H1 (cell line): ENCODE measurements around the gene YRDC. TPM values are rescaled to one million over a fixed set of nuclear protein-coding genes. Genes with fewer than 3 reads are reported as not detected.

Experiments used
- CTCF ChIA-PET: fragments of 300-600 bp; sonication (Branson Sonifier 250); formaldehyde crosslinking; loops from one replicate; lab custom pipeline; 2021; ENCODE audit not compliant: partially characterized antibody; lab: Charles Lee
- POLR2A ChIA-PET: fragments of 300-600 bp; sonication (Branson Sonifier 250); formaldehyde crosslinking; loops from one replicate; lab custom pipeline; 2021; ENCODE audit warnings: inconsistent platforms; ENCODE audit not compliant: partially characterized antibody; lab: Charles Lee
- DNase-seq, 2 experiments: peaks; one replicate each; pipeline versions ENCODE4 v3.0.0 to v3.0.0-alpha.2; 2010 to 2022; ENCODE audit warnings: low spot score in 2 of 2, low read depth in 1 of 2, mixed read lengths in 1 of 2
- FAIRE-seq: peaks from 2 replicates; lab custom pipeline; 2011; peaks lifted over from hg19 to GRCh38; lab: Jason Lieb, UNC
- H2AFZ ChIP-seq: 2 replicates; pipeline ENCODE4 v1.8.1; 2012; ENCODE audit warnings: low read length, inconsistent platforms
- H2AK5ac ChIP-seq: 2 replicates; pipeline ENCODE4 v1.6.1; 2013; ENCODE audit warnings: low read depth, low read length
- H2BK120ac ChIP-seq: replicated peaks from 2 replicates; pipeline ENCODE3; 2013; ENCODE audit warnings: low read depth, low read length, inconsistent platforms
- H2BK12ac ChIP-seq: 2 replicates; pipeline ENCODE4 v1.6.1; 2013; ENCODE audit warnings: low read depth, low read length
- H2BK15ac ChIP-seq: 2 replicates; pipeline ENCODE4 v1.6.1; 2013; ENCODE audit warnings: low read length
- H2BK20ac ChIP-seq: 2 replicates; pipeline ENCODE4 v1.6.1; 2013; ENCODE audit warnings: low read length
- H2BK5ac ChIP-seq: 2 replicates; pipeline ENCODE4 v1.6.1; 2013; ENCODE audit warnings: low read depth, low read length
- H3K14ac ChIP-seq: 2 replicates; pipeline ENCODE4 v1.6.1; 2013; ENCODE audit warnings: inconsistent platforms; ENCODE audit not compliant: insufficient read length
- H3K18ac ChIP-seq: 2 replicates; pipeline ENCODE4 v1.6.1; 2013; ENCODE audit warnings: low read length; ENCODE audit errors: extremely low read depth
- H3K23ac ChIP-seq: 2 replicates; pipeline ENCODE4 v1.6.1; 2013; ENCODE audit warnings: inconsistent platforms; ENCODE audit not compliant: insufficient read length
- H3K23me2 ChIP-seq: 2 replicates; pipeline ENCODE4 v1.6.1; 2013; ENCODE audit warnings: low read depth, low read length
- H3K27ac ChIP-seq: 2 replicates; pipeline ENCODE4 v1.6.1; 2011; ENCODE audit warnings: low read depth, low read length, inconsistent platforms
- H3K27me3 ChIP-seq, 4 experiments: replicated peaks in 1 of 4; 1 replicate in 1 of 4; 2 replicates in 3 of 4; pipeline versions ENCODE4 v1.6.1 to v1.8.1; 2011 to 2013; ENCODE audit warnings: low read length in 3 of 4, mild to moderate bottlenecking in 3 of 4, inconsistent platforms in 2 of 4, mixed read lengths in 2 of 4, moderate library complexity in 1 of 4; ENCODE audit not compliant: control insufficient read depth in 3 of 4, insufficient read depth in 3 of 4; ENCODE audit errors: extremely low read depth in 1 of 4
- H3K36me3 ChIP-seq, 4 experiments: 2 replicates each; pipeline versions ENCODE4 v1.6.1 to v1.8.1; 2011 to 2013; ENCODE audit warnings: mild to moderate bottlenecking in 4 of 4, low read length in 3 of 4, moderate library complexity in 2 of 4, control low read depth in 1 of 4, inconsistent platforms in 1 of 4; ENCODE audit not compliant: insufficient read depth in 4 of 4, control insufficient read depth in 2 of 4
- H3K4ac ChIP-seq: replicated peaks from 2 replicates; pipeline ENCODE3; 2013; ENCODE audit warnings: low read length, low read depth, mixed read lengths, inconsistent platforms; ENCODE audit not compliant: insufficient read length
- H3K4me1 ChIP-seq, 4 experiments: replicated peaks in 1 of 4; 1 replicate in 1 of 4; 2 replicates in 3 of 4; pipeline versions ENCODE4 v1.6.1 to v1.8.1; 2011 to 2013; ENCODE audit warnings: low read length in 3 of 4, inconsistent platforms in 2 of 4, mixed read lengths in 1 of 4; ENCODE audit not compliant: insufficient read depth in 4 of 4, control insufficient read depth in 3 of 4
- H3K4me2 ChIP-seq, 2 experiments: 2 replicates each; pipeline versions ENCODE4 v1.6.1 to v1.8.1; 2011 to 2013; ENCODE audit warnings: low read depth in 2 of 2, low read length in 2 of 2, control low read depth in 1 of 2, inconsistent platforms in 1 of 2, mild to moderate bottlenecking in 1 of 2; ENCODE audit not compliant: insufficient read depth in 1 of 2
- H3K4me3 ChIP-seq, 4 experiments: fragments of 200-600, 300-600 bp in 1 of 4; sonication (generic), shearing (Covaris generic), sonication (Bioruptor Twin) in 1 of 4; 2 replicates each; pipeline versions ENCODE4 v1.5.1 to v1.8.1; 2011 to 2016; ENCODE audit warnings: low read length in 4 of 4, low read depth in 3 of 4, control low read depth in 2 of 4, inconsistent platforms in 2 of 4, mild to moderate bottlenecking in 2 of 4, mixed read lengths in 1 of 4, moderate library complexity in 1 of 4; ENCODE audit not compliant: insufficient read depth in 2 of 4; ENCODE audit errors: extremely low read depth in 1 of 4
- H3K56ac ChIP-seq: replicated peaks from 2 replicates; pipeline ENCODE3; 2013; ENCODE audit warnings: low read depth, mild to moderate bottlenecking, mixed read lengths, low read length, inconsistent platforms; ENCODE audit not compliant: insufficient read length
- H3K79me1 ChIP-seq: 2 replicates; pipeline ENCODE4 v1.6.1; 2013; ENCODE audit warnings: low read depth, low read length, control low read depth
- H3K79me2 ChIP-seq, 2 experiments: 2 replicates each; pipeline versions ENCODE4 v1.6.1 to v1.8.1; 2012 to 2013; ENCODE audit warnings: low read length in 2 of 2, mild to moderate bottlenecking in 2 of 2, inconsistent platforms in 1 of 2; ENCODE audit not compliant: insufficient read depth in 2 of 2, control insufficient read depth in 1 of 2
- H3K9ac ChIP-seq, 4 experiments: replicated peaks in 1 of 4; 1 replicate in 1 of 4; 2 replicates in 3 of 4; pipeline versions ENCODE4 v1.6.1 to v1.8.1; 2011 to 2013; ENCODE audit warnings: low read depth in 3 of 4, low read length in 3 of 4, control low read depth in 2 of 4, mild to moderate bottlenecking in 2 of 4, moderate library complexity in 2 of 4, inconsistent platforms in 1 of 4; ENCODE audit errors: extremely low read depth in 1 of 4
- H3K9me3 ChIP-seq, 2 experiments: 2 replicates each; pipeline versions ENCODE4 v1.6.1 to v1.8.1; 2012 to 2013; ENCODE audit warnings: mild to moderate bottlenecking in 2 of 2, moderate library complexity in 2 of 2, control low read depth in 1 of 2, inconsistent platforms in 1 of 2, low read depth in 1 of 2, low read length in 1 of 2, mixed read lengths in 1 of 2; ENCODE audit not compliant: insufficient read depth in 2 of 2
- H4K20me1 ChIP-seq, 2 experiments: replicated peaks in 1 of 2; 2 replicates each; pipeline versions ENCODE3 to v1.8.1; 2011 to 2013; ENCODE audit warnings: inconsistent platforms in 2 of 2, low read length in 2 of 2, mild to moderate bottlenecking in 1 of 2; ENCODE audit not compliant: insufficient read depth in 2 of 2, control insufficient read depth in 1 of 2
- H4K5ac ChIP-seq: 2 replicates; pipeline ENCODE4 v1.6.1; 2013; ENCODE audit warnings: low read length, low read depth, mixed read lengths, inconsistent platforms; ENCODE audit not compliant: insufficient read length
- H4K8ac ChIP-seq: 2 replicates; pipeline ENCODE4 v1.8.0; 2013; ENCODE audit warnings: mild to moderate bottlenecking, moderate library complexity, low read length, inconsistent platforms; ENCODE audit not compliant: insufficient read depth; ENCODE audit errors: extremely low read depth
- H4K91ac ChIP-seq: replicated peaks from 2 replicates; pipeline ENCODE3; 2013; ENCODE audit warnings: low read length, mixed read lengths, inconsistent platforms; ENCODE audit not compliant: insufficient read length
- CHD1 ChIP-seq: IDR thresholded peaks from 2 replicates; pipeline ENCODE4 v1.6.1; 2012; ENCODE audit warnings: low read depth, low read length, improper control_type of control experiment
- GABPA ChIP-seq: IDR thresholded peaks from 2 replicates; pipeline ENCODE4 v1.6.1; 2011; ENCODE audit warnings: mild to moderate bottlenecking, low read length, moderate library complexity, borderline replicate concordance; ENCODE audit not compliant: insufficient read depth
- HDAC6 ChIP-seq: IDR thresholded peaks from one replicate; pipeline ENCODE4 v1.7.1; 2012; ENCODE audit warnings: low read depth, mild to moderate bottlenecking, inconsistent platforms, low read length, moderate library complexity
- KDM1A ChIP-seq: fragments of 200-600, 300-600 bp; sonication (generic); IDR thresholded peaks from 2 replicates; pipeline ENCODE4 v1.7.1; 2016; ENCODE audit warnings: mild to moderate bottlenecking, low read length, borderline replicate concordance
- KDM4A ChIP-seq: IDR thresholded peaks from one replicate; pipeline ENCODE4 v1.7.1; 2012; ENCODE audit warnings: low read depth, mild to moderate bottlenecking, moderate library complexity, low read length, inconsistent platforms; ENCODE audit not compliant: severe bottlenecking
- NRF1 ChIP-seq: IDR thresholded peaks from 2 replicates; pipeline ENCODE4 v1.6.1; 2011; ENCODE audit warnings: mild to moderate bottlenecking, low read depth, low read length, improper control_type of control experiment
- TCF12 ChIP-seq: IDR thresholded peaks from 2 replicates; pipeline ENCODE4 v1.6.1; 2011; ENCODE audit warnings: low read depth, mild to moderate bottlenecking, low read length
- USF2 ChIP-seq: IDR thresholded peaks from 2 replicates; pipeline ENCODE4 v1.6.1; 2011; ENCODE audit warnings: low read length, improper control_type of control experiment
- polyA plus RNA-seq, 7 experiments: library from polyadenylated mRNA; depleted of rRNA in 3 of 7; stranded (reverse) in 5 of 7; unstranded in 2 of 7; fragments of >200 nt in 5 of 7; fragments of 200-250 nt in 2 of 7; gene quantifications; 1 replicate in 5 of 7; 2 replicates in 1 of 7; 4 replicates in 1 of 7; pipeline versions ENCODE4 v1.2.1 to v1.2.3, GENCODE V29; 2011 to 2013; ENCODE audit warnings: missing spikeins in 2 of 7, mixed read lengths in 2 of 7
- total RNA-seq: library from RNA; stranded (reverse); fragmentation: NEBNext Ultra II Directional; extraction: Animal tissue kit (Norgen Biotek cat#: 25700); gene quantifications from 2 replicates; pipeline ENCODE4 v1.2.1, GENCODE V29; 2021
- TF ChIP-seq, protein P1 (sequence below): IDR thresholded peaks from 2 replicates; pipeline ENCODE4 v1.6.1; 2012; ENCODE audit warnings: inconsistent platforms

The YRDC gene
- total and polyA plus RNA-seq, 2 of the 8 experiments (the other 6 are each of a cell fraction or from before 2014, with no cell fraction given): 21.1 to 21.6 TPM

GRCh38 chr1:37844536-37844935 lies 36.5 kb upstream of the YRDC start:
- Histone ChIP-seq H2BK120ac (no peak overlapping the region), H3K4me1 (no peaks in the 10 kb centered on the region), H3K14ac (no peak overlapping the region), H3K23me2 (no peaks in the 10 kb centered on the region), H3K79me1 (peaks cover 7% of the 10 kb centered on the region), H3K9ac (no peak overlapping the region), H3K23ac (no peak overlapping the region), H2BK5ac (no peak overlapping the region), H3K4ac (no peak overlapping the region), H3K27me3 (no peaks in the 10 kb centered on the region), H3K56ac (no peak overlapping the region), H3K36me3 (peaks cover under 1 to 5% (median 4%) of the 10 kb centered on the region in 4 experiments; a peak in 5 of 8 replicates), H3K9me3 (no peaks in the 10 kb centered on the region), H4K8ac (no peak overlapping the region), H3K79me2 (peaks cover 0 to 13% of the 10 kb centered on the region in 2 experiments; a peak in 3 of 4 replicates), H2BK20ac (no peak overlapping the region), H4K20me1 (peaks cover 4 to 10% of the 10 kb centered on the region in 2 experiments), H3K27ac (no peak overlapping the region), H2AFZ (no peak overlapping the region), H3K4me2 (no peak overlapping the region), H2BK15ac (no peak overlapping the region), H4K5ac (no peak overlapping the region), H2AK5ac (no peak overlapping the region), H2BK12ac (no peak overlapping the region), H4K91ac (no peak overlapping the region), H3K4me3 (no peak overlapping the region), H3K18ac (no peak overlapping the region)
- ChIA-PET POLR2A (interaction anchor here (1.0 kb wide), 1 partner anchor 14 kb away, joined by 3 read pairs; the partner anchor contains the start of gene MTF1), CTCF (no interaction called here)
- DNase-seq (no peak), FAIRE-seq (no peak)
- TF ChIP-seq HDAC6 (no peak), TCF12 (no peak), KDM1A (no peak), CHD1 (no peak), NRF1 (no peak), KDM4A (no peak), USF2 (no peak), GABPA (no peak)
- TF ChIP-seq, protein P1, sequence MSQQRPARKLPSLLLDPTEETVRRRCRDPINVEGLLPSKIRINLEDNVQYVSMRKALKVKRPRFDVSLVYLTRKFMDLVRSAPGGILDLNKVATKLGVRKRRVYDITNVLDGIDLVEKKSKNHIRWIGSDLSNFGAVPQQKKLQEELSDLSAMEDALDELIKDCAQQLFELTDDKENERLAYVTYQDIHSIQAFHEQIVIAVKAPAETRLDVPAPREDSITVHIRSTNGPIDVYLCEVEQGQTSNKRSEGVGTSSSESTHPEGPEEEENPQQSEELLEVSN: no peak
